GM12878 (cell line): ENCODE results near the gene SPINK4. TPM values are rescaled to one million over a fixed set of nuclear protein-coding genes. Genes with fewer than 3 reads are reported as not detected.

Source experiments
- BCL11A ChIP-seq: IDR thresholded peaks from 2 replicates; pipeline ENCODE4 v1.6.1; 2011; ENCODE audit warnings: low read depth, low read length
- BRCA1 ChIP-seq: IDR thresholded peaks from 2 replicates; pipeline ENCODE4 v1.6.1; 2011; ENCODE audit warnings: low read depth, low read length, improper control_type of control experiment
- CREM ChIP-seq: IDR thresholded peaks from 2 replicates; pipeline ENCODE4 v1.6.1; 2014; ENCODE audit warnings: antibody characterized with exemption, low read depth
- DPF2 ChIP-seq: fragments of 450-650 bp; IDR thresholded peaks from 2 replicates; pipeline ENCODE4 v1.6.1; 2017; ENCODE audit warnings: mild to moderate bottlenecking
- HDAC2 ChIP-seq: fragments of 200-600 bp; sonication (generic); IDR thresholded peaks from 2 replicates; pipeline ENCODE4 v1.6.1; 2017
- JUNB ChIP-seq: IDR thresholded peaks from 2 replicates; pipeline ENCODE4 v1.6.1; 2016; ENCODE audit warnings: antibody characterized with exemption, mild to moderate bottlenecking
- KAT2A ChIP-seq: conservative IDR thresholded peaks from 2 replicates; pipeline ENCODE4 v1.6.1; 2011; ENCODE audit warnings: low read depth, low read length; ENCODE audit not compliant: control insufficient read depth
- KLF5 ChIP-seq: fragments of 450-650 bp; IDR thresholded peaks from 2 replicates; pipeline ENCODE4 v1.6.1; 2014; ENCODE audit warnings: mild to moderate bottlenecking; ENCODE audit not compliant: partially characterized antibody
- MEF2A ChIP-seq: IDR thresholded peaks from 2 replicates; pipeline ENCODE4 v1.6.1; 2011; ENCODE audit warnings: low read depth, mild to moderate bottlenecking, low read length, moderate library complexity; ENCODE audit not compliant: insufficient read depth
- MEF2B ChIP-seq: fragments of 450-650 bp; IDR thresholded peaks from 2 replicates; pipeline ENCODE4 v1.6.1; 2018; ENCODE audit warnings: mild to moderate bottlenecking, moderate library complexity; ENCODE audit not compliant: partially characterized antibody, poor library complexity, severe bottlenecking
- MTA2 ChIP-seq: fragments of 450-650 bp; IDR thresholded peaks from 2 replicates; pipeline ENCODE4 v1.6.1; 2016; ENCODE audit warnings: low read depth, mild to moderate bottlenecking, moderate library complexity
- NR2C1 ChIP-seq: fragments of 450-650 bp; IDR thresholded peaks from 2 replicates; pipeline ENCODE4 v1.6.1; 2017; ENCODE audit warnings: antibody characterized with exemption, mild to moderate bottlenecking, moderate library complexity
- NRF1 ChIP-seq: conservative IDR thresholded peaks from 2 replicates; pipeline ENCODE4 v1.6.1; 2011; ENCODE audit warnings: mild to moderate bottlenecking, low read depth, low read length, improper control_type of control experiment
- POLR2A ChIP-seq: IDR thresholded peaks from 2 replicates; pipeline ENCODE4 v1.6.1; 2011; ENCODE audit warnings: low read depth, mild to moderate bottlenecking, low read length
- RAD51 ChIP-seq: fragments of 450-650 bp; IDR thresholded peaks from 2 replicates; pipeline ENCODE4 v1.6.1; 2016; ENCODE audit warnings: moderate library complexity, mild to moderate bottlenecking, inconsistent platforms
- RBBP5 ChIP-seq: fragments of 200-600 bp; sonication (generic); conservative IDR thresholded peaks from 2 replicates; pipeline ENCODE4 v1.6.1; 2016
- SMAD5 ChIP-seq: IDR thresholded peaks from 2 replicates; pipeline ENCODE4 v1.6.1; 2016; ENCODE audit warnings: antibody characterized with exemption, low read depth
- SUZ12 ChIP-seq: fragments of 200-600 bp; sonication (generic); IDR thresholded peaks from one replicate; pipeline ENCODE4 v1.6.1; 2018; ENCODE audit warnings: antibody characterized with exemption, mild to moderate bottlenecking; ENCODE audit not compliant: unreplicated experiment
- TAF1 ChIP-seq: IDR thresholded peaks from 2 replicates; pipeline ENCODE4 v1.6.1; 2011; ENCODE audit warnings: mild to moderate bottlenecking, low read depth, low read length, borderline replicate concordance
- WRNIP1 ChIP-seq: IDR thresholded peaks from 2 replicates; pipeline ENCODE4 v1.6.1; 2011; ENCODE audit warnings: low read depth, low read length, improper control_type of control experiment, borderline replicate concordance
- YY1 ChIP-seq: IDR thresholded peaks from 2 replicates; pipeline ENCODE4 v1.6.1; 2011; ENCODE audit warnings: low read depth, mild to moderate bottlenecking, low read length
- ZNF384 ChIP-seq: IDR thresholded peaks from 2 replicates; pipeline ENCODE4 v1.6.1; 2012; ENCODE audit warnings: low read depth, mild to moderate bottlenecking, low read length, improper control_type of control experiment, borderline replicate concordance
- polyA plus RNA-seq, 11 experiments: library from polyadenylated mRNA; depleted of rRNA in 4 of 11; unstranded in 6 of 11; stranded (reverse) in 5 of 11; fragments of >200 nt; fragmentation: Nextera tagmentation in 4 of 11; fragmentation: Illumina TruSeq in 1 of 11; extraction: Ambion mirVana in 4 of 11; extraction: Trizol in 1 of 11; gene quantifications; 1 replicate in 1 of 11; 2 replicates in 10 of 11; pipeline versions ENCODE4 v1.2.1 to v1.2.3, GENCODE V29; 2011 to 2016; ENCODE audit warnings: inconsistent platforms in 2 of 11, missing spikeins in 2 of 11, low read depth in 1 of 11
- total RNA-seq, 4 experiments: library from RNA; depleted of rRNA in 3 of 4; stranded (reverse); fragments of >200 nt in 3 of 4; fragmentation: Illumina TruSeq in 1 of 4; extraction: Trizol in 1 of 4; gene quantifications; 2 replicates each; pipeline versions ENCODE4 v1.2.1 to v1.2.3, GENCODE V29; 2013 to 2021
- TF ChIP-seq, protein P1 (sequence below): fragments of 450-650 bp; IDR thresholded peaks from 2 replicates; pipeline ENCODE4 v1.6.1; 2017; ENCODE audit warnings: mild to moderate bottlenecking
- TF ChIP-seq, protein P2 (sequence below): fragments of 450-650 bp; IDR thresholded peaks from 2 replicates; pipeline ENCODE4 v1.6.1; 2017; ENCODE audit warnings: antibody characterized with exemption, mild to moderate bottlenecking, moderate library complexity
- TF ChIP-seq, protein P3 (sequence below): IDR thresholded peaks from 2 replicates; pipeline ENCODE4 v1.6.1; 2012; ENCODE audit warnings: low read depth, low read length, improper control_type of control experiment
- TF ChIP-seq, protein P4 (sequence below): IDR thresholded peaks from 2 replicates; pipeline ENCODE4 v1.6.1; 2011; ENCODE audit warnings: borderline replicate concordance, low read depth, mild to moderate bottlenecking, moderate library complexity, mixed read lengths, low read length; ENCODE audit not compliant: insufficient read depth; ENCODE audit errors: extremely low read length
- TF ChIP-seq, protein P5 (sequence below): IDR thresholded peaks from 2 replicates; pipeline ENCODE4 v1.6.1; 2011; ENCODE audit warnings: low read depth, low read length, improper control_type of control experiment, borderline replicate concordance

The SPINK4 gene
- total and polyA plus RNA-seq, 10 of the 15 experiments (the other 5 are each of a cell fraction or from before 2014, with no cell fraction given), result not detected

DNA sequence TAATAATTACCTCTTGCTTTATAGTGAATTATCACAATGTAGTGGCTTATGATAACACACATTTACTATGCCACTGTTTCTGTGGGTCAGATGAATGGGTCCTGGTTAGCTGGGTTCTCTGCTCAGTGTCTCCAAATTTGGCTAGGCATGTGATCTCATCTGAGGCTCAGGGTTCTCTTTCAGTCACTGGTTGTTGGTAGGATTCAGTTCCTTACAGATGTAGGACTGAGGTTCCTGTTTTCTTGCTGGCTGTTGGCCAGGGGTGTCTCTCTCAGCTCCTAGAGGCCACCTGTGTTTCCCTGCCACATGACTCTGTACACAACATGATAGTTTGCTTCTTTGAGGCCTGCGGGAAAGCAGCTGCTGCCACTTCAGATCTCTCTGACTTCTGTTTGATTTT, 57.5 kb downstream of the SPINK4 start (continued):
- TF ChIP-seq YY1, result 0 out of 2 replicates have a peak, but pooled peaks have one; percentile 24
- TF ChIP-seq, protein P1, sequence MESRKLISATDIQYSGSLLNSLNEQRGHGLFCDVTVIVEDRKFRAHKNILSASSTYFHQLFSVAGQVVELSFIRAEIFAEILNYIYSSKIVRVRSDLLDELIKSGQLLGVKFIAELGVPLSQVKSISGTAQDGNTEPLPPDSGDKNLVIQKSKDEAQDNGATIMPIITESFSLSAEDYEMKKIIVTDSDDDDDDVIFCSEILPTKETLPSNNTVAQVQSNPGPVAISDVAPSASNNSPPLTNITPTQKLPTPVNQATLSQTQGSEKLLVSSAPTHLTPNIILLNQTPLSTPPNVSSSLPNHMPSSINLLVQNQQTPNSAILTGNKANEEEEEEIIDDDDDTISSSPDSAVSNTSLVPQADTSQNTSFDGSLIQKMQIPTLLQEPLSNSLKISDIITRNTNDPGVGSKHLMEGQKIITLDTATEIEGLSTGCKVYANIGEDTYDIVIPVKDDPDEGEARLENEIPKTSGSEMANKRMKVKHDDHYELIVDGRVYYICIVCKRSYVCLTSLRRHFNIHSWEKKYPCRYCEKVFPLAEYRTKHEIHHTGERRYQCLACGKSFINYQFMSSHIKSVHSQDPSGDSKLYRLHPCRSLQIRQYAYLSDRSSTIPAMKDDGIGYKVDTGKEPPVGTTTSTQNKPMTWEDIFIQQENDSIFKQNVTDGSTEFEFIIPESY, result no peak
- no peak for TF ChIP-seq SMAD5
- TF ChIP-seq MEF2A, result 0 out of 2 replicates have a peak, but pooled peaks have one; percentile 21
- TF ChIP-seq, protein P2, sequence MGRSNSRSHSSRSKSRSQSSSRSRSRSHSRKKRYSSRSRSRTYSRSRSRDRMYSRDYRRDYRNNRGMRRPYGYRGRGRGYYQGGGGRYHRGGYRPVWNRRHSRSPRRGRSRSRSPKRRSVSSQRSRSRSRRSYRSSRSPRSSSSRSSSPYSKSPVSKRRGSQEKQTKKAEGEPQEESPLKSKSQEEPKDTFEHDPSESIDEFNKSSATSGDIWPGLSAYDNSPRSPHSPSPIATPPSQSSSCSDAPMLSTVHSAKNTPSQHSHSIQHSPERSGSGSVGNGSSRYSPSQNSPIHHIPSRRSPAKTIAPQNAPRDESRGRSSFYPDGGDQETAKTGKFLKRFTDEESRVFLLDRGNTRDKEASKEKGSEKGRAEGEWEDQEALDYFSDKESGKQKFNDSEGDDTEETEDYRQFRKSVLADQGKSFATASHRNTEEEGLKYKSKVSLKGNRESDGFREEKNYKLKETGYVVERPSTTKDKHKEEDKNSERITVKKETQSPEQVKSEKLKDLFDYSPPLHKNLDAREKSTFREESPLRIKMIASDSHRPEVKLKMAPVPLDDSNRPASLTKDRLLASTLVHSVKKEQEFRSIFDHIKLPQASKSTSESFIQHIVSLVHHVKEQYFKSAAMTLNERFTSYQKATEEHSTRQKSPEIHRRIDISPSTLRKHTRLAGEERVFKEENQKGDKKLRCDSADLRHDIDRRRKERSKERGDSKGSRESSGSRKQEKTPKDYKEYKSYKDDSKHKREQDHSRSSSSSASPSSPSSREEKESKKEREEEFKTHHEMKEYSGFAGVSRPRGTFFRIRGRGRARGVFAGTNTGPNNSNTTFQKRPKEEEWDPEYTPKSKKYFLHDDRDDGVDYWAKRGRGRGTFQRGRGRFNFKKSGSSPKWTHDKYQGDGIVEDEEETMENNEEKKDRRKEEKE, result no peak
- TF ChIP-seq BCL11A, result peak; percentile 31; the same call in 1 of the 2 replicates
- no peak for TF ChIP-seq TAF1
- TF ChIP-seq HDAC2, result no peak
- no peak for TF ChIP-seq KLF5
- TF ChIP-seq JUNB, result no peak
- TF ChIP-seq NRF1, result no peak
- TF ChIP-seq MTA2, result no peak
- TF ChIP-seq, protein P3, sequence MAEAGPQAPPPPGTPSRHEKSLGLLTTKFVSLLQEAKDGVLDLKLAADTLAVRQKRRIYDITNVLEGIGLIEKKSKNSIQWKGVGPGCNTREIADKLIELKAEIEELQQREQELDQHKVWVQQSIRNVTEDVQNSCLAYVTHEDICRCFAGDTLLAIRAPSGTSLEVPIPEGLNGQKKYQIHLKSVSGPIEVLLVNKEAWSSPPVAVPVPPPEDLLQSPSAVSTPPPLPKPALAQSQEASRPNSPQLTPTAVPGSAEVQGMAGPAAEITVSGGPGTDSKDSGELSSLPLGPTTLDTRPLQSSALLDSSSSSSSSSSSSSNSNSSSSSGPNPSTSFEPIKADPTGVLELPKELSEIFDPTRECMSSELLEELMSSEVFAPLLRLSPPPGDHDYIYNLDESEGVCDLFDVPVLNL, result no peak
- no peak for TF ChIP-seq KAT2A
- no peak for TF ChIP-seq NR2C1
- no peak for TF ChIP-seq DPF2
- no peak for TF ChIP-seq WRNIP1
- TF ChIP-seq, protein P4, sequence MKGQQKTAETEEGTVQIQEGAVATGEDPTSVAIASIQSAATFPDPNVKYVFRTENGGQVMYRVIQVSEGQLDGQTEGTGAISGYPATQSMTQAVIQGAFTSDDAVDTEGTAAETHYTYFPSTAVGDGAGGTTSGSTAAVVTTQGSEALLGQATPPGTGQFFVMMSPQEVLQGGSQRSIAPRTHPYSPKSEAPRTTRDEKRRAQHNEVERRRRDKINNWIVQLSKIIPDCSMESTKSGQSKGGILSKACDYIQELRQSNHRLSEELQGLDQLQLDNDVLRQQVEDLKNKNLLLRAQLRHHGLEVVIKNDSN, result peak; percentile 60
- no peak for TF ChIP-seq POLR2A
- TF ChIP-seq BRCA1, result no peak
- TF ChIP-seq RBBP5, result no peak
- no peak for TF ChIP-seq SUZ12
- no peak for TF ChIP-seq MEF2B
- TF ChIP-seq CREM, result peak; percentile 20; the same call in 1 of the 2 replicates
- TF ChIP-seq RAD51, result peak; percentile 89
- TF ChIP-seq ZNF384, result no peak
- TF ChIP-seq, protein P5, sequence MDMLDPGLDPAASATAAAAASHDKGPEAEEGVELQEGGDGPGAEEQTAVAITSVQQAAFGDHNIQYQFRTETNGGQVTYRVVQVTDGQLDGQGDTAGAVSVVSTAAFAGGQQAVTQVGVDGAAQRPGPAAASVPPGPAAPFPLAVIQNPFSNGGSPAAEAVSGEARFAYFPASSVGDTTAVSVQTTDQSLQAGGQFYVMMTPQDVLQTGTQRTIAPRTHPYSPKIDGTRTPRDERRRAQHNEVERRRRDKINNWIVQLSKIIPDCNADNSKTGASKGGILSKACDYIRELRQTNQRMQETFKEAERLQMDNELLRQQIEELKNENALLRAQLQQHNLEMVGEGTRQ, result peak; percentile 37; the same call in 1 of the 2 replicates
